Adipose tissue (tissue), 3 donors: ENCODE measurements around the gene ARHGEF38. TPM values are rescaled to one million over a fixed set of nuclear protein-coding genes. Genes with fewer than 3 reads are reported as not detected.
"Not testable (repeated sequence)": the region's sequence is repeated elsewhere in the genome, so short reads cannot be mapped to it uniquely, and the experiment has no call there.

Experiments used
- H3K27ac ChIP-seq: one replicate; pipeline ENCODE4 v1.5.1; 2013; ENCODE audit warnings: low read depth, low read length
- WGBS, 3 donors: extraction: QIAGEN DNeasy Blood & Tissue Kit; methylation state at CpG; one replicate each; pipeline ENCODE4 v1.1.7; 2013; 5-methylcytosine and 5-hydroxymethylcytosine counted together
- polyA plus RNA-seq, 3 donors: library from polyadenylated mRNA; stranded (reverse); fragments of 200-250 nt; gene quantifications; one replicate each; pipeline ENCODE4 v1.2.3, GENCODE V29; 2013
- donor health status: healthy with polysubstance abuse.
- donor health status: Bipolar disorder and iron deficiency.
- donor health status: healthy.

Gene ARHGEF38
- polyA plus RNA-seq, 3 donors = 0.06 to 2.7 TPM; not detected in 1

DNA sequence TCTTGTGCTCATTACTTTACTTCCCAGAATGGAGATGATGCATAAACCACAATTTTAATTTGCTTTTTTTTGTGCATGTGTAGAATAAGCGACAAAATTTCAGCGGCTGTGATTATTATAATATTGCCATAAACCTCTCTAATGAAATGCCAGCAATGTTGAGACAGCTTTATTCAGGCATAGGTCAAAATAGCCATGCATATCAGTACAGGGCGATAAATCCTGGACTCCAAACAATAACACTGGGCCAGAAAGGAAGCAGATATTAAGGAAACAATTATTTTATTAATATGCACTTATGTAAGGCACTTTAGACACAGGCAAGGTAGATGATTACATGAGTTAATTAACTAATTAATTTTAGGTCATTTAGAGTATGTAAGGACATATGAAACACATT lies 47.1 kb downstream of the ARHGEF38 start:
- WGBS, 3 donors = 54 to 85% (median 80%) methylated on average over 3 of the region's 3 CpGs

DNA sequence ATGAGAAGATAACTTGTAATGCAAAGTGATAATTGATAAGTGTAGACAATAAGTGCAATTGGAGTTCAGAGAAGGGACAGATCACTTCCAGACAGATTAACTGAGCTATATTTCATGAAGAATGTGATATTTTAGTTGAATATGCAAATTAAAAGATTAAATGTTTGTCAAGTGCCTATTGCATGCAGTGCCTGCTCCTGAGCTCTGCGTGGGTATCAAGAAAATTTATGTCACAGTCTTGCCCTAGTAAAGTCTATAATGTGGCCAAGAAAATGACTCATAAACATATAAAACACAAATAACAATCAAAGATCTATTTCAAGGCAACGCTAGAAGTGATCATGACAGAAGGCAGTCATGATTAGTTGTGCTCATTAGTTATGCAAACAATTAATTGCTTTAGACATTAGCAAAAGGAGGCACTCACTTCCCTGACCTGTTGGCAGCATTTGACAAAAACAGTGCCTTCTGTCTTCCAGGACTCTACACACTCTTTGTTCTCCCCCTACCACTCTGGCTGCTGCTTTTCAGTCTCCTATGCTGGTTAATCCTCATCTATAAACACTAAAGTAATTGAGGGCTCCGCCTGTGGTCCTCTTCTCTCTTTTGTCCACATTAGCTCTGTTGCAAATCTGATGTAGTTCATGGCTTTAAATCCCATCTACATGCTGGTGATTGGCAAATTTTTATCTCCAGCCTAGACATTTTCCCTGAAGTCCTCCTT lies 47.7 kb downstream of the ARHGEF38 start:
- WGBS, 3 donors = 81 to 89% (median 89%) methylated on average over 3 of the region's 3 CpGs
- H3K27ac ChIP-seq = no peak overlapping the region

More for the DNA sequence above, 47.1 kb downstream of the ARHGEF38 start:
- no peak overlapping the region for H3K27ac ChIP-seq

DNA sequence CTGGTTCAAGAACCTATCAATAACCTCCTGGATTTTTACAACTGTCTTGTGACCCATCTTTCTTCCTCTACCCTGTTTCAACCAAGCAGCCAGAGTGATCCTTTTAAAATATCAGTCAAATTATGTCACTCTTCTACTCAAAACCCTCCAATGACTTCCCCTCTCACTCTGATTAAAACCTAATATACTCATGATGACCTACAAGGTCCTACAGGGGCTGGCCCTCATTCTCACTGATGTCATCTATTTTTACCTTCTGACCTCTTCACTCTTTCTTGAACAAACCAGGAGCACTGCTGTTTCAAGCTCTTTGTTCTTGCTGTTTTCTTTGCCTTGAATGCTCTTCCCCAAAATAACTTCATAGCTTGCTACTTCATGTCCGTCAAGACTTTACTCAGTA lies 48.5 kb downstream of the ARHGEF38 start:
- WGBS, 3 donors = 94 to 100% (median 95%) methylated on average over 1 of the region's 1 CpG
- no peak overlapping the region for H3K27ac ChIP-seq

GRCh38 chr4:105601406-105601805 lies 49.0 kb downstream of the ARHGEF38 start:
- no peak overlapping the region for H3K27ac ChIP-seq
- 86 to 100% (median 89%) methylated on average over 1 of the region's 1 CpG for WGBS, 3 donors

DNA sequence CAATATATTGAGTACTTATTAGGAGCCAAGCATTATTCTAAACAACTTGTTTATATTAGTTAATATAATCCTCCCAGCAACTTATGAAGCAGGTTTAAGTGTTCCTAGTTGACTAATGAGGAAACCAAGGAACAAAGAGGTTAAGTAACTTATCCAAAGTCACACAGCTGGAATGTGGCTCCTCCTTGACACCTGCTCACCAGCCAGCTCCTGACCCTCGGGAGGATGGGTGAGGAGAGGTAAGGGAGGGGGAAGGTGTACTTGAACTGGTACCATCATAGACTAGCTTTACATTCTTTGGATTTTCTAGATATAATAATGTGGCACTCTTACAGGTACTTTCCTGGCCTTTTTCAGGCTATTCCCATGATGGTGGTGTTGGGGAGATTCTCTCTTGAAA lies 50.7 kb downstream of the ARHGEF38 start:
- 52 to 56% (median 56%) methylated on average over 1 of the region's 1 CpG for WGBS, 3 donors
- H3K27ac ChIP-seq = no peak overlapping the region

DNA sequence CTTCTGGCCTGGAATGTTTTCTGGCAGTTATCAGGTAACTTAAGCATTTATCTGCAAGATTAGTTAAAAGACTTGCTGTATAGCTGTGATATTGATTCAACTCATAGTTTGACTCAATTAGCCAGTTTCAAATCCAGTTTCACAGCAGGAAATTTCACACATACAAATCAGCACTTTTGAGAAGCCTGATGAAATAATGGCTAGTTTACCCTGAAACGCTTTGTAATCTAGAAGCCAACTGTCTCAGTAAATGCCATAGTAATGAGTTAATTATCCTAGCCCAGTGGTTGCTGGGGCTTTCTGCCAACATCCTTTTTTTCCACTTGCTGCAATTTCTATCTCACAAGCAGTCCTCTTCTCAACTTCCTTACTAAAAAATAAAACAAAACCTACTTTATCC lies 53.1 kb downstream of the ARHGEF38 start:
- WGBS, 3 donors = 3% methylated on average over 1 of the region's 1 CpG
- no peak overlapping the region for H3K27ac ChIP-seq

GRCh38 chr4:105607876-105608275 lies 55.5 kb downstream of the ARHGEF38 start:
- no peak overlapping the region for H3K27ac ChIP-seq
- 82 to 93% (median 84%) methylated on average over 2 of the region's 2 CpGs for WGBS, 3 donors

GRCh38 chr4:105609819-105610218 lies 57.4 kb downstream of the ARHGEF38 start:
- WGBS, 3 donors = 93 to 97% (median 94%) methylated on average over 5 of the region's 5 CpGs
- H3K27ac ChIP-seq = not testable (repeated sequence)

GRCh38 chr4:105613306-105613705 lies 60.9 kb downstream of the ARHGEF38 start:
- WGBS, 3 donors = 32 to 59% (median 41%) methylated on average over 4 of the region's 4 CpGs
- H3K27ac ChIP-seq = no peak overlapping the region

GRCh38 chr4:105619188-105619931 lies 66.9 kb downstream of the ARHGEF38 start:
- WGBS, 3 donors = 37 to 59% (median 56%) methylated on average over 5 of the region's 5 CpGs
- H3K27ac ChIP-seq = no peak overlapping the region

- no peak overlapping the region for H3K27ac ChIP-seq
- 39 to 72% (median 66%) methylated on average over 1 of the region's 1 CpG for WGBS, 3 donors
Measured at GRCh38 chr4:105620640-105621323, 68.4 kb downstream of the ARHGEF38 start.

- no peak overlapping the region for H3K27ac ChIP-seq
- 85 to 94% (median 88%) methylated on average over 4 of the region's 4 CpGs for WGBS, 3 donors
Measured at GRCh38 chr4:105622269-105622668, 69.8 kb downstream of the ARHGEF38 start.

- 89 to 93% (median 92%) methylated on average over 4 of the region's 4 CpGs for WGBS, 3 donors
Measured at GRCh38 chr4:105623099-105623498, 70.7 kb downstream of the ARHGEF38 start.

GRCh38 chr4:105624530-105624929 lies 72.1 kb downstream of the ARHGEF38 start:
- 25 to 45% (median 43%) methylated on average over 4 of the region's 4 CpGs for WGBS, 3 donors
- no peak overlapping the region for H3K27ac ChIP-seq

More at GRCh38 chr4:105623099-105623498, 70.7 kb downstream of the ARHGEF38 start:
- no peak overlapping the region for H3K27ac ChIP-seq

DNA sequence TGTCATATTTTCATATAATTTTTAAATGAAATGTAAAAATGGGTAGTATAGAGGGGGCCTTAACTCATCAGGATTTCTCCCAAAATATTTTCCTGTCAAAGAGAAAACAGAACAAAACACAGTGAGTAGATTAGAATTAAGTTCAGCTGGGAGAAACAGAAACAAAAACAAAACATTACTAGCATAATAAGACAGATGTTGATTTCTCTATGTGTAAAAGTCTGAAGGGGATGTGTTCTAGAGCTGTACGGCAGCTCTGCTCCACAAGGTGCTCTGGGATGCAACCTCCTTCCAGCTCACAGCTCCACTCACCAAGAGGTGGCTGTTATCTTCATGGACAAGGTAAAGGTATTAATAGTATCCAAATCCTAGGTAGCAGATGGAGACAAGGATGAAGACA lies 72.8 kb downstream of the ARHGEF38 start:
- WGBS, 3 donors = 86 to 97% (median 96%) methylated on average over 1 of the region's 1 CpG
- H3K27ac ChIP-seq = no peak overlapping the region

DNA sequence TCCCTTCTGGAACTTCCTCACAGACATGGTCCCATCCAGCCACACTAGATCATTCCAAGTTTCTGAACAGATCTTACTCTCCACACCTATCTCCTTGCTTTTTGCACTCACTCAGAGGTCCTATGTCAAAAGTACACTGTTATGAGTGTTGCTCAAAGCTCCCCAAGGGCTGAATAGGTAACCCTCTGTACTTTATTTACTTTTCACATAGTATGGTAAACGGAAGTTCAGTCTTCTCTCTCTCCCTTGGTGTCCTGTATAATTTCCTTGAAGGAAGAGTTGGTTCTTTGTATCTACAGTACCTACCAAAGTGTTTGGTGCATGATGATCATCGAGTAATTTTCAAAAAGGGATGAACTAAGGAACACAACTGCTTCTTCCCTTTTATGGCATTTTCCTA lies 74.4 kb downstream of the ARHGEF38 start:
- H3K27ac ChIP-seq = no peak overlapping the region
- 75 to 84% (median 81%) methylated on average over 2 of the region's 2 CpGs for WGBS, 3 donors

DNA sequence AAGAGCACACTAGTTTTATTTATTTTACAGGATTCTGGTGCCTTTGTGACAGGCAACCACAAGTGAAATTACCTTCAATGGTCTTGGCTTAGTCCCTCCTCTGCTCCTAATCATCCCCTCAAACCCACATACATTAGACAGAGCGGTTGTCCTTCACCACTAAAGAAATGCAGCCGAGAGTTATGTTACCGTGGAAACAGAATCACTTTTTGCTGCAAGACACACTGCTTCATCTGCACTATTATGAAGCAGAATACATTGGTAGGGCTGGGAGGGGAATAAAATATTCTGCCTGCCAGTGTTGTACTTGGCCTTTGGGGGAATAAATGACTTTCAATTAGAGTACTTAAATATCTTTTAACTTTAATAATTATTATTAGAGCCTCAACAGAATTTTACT lies 75.2 kb downstream of the ARHGEF38 start:
- H3K27ac ChIP-seq = no peak overlapping the region
- 75 to 83% (median 75%) methylated on average over 3 of the region's 3 CpGs for WGBS, 3 donors

DNA sequence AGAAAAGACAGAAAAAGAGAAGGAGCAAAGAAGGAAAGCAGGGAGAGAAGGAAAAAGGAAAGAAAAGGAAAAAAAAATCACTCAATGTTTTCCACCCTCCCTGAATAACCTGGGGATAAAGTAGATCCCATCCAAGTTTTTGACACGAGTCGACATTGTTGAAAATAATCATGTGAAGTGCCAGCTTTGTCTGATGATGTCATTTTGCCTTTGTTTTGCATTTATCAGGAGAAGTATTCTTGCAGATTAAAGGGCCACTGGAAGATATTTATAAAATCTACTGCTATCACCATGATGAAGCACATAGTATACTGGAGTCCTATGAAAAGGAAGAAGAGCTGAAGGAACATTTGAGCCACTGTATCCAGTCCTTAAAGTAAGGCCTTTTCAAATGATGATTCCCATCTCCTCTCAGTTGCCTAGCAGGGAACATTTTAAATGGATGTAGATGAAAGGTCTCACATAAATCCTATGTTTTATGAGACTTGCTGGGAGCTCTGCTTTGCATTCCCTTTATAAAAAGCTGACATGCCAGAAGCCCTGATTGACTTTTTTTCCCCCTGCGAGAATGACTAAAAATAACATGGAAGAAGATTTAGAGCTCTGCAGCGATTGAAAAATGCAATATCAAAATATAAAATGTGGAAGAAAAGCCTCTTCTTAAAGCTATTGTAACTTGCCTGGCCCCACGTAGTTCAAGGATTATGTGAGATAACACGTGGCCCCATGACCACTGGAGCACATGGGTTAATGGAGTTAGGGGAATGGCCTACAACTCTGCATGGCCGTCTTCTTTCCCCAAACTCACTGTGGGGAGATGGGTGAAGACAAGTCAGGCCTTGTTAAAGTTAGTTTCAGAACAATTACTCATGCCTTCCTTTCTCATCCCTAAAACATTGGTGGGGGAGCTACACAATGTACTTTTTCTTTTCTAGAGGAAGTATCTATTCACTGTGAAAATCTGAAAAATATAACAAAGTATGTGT lies 78.5 kb downstream of the ARHGEF38 start:
- WGBS, 3 donors = 64 to 74% (median 73%) methylated on average over 7 of the region's 7 CpGs
- H3K27ac ChIP-seq = no peak overlapping the region
